ENCODE results near the gene KPTN.

DNA sequence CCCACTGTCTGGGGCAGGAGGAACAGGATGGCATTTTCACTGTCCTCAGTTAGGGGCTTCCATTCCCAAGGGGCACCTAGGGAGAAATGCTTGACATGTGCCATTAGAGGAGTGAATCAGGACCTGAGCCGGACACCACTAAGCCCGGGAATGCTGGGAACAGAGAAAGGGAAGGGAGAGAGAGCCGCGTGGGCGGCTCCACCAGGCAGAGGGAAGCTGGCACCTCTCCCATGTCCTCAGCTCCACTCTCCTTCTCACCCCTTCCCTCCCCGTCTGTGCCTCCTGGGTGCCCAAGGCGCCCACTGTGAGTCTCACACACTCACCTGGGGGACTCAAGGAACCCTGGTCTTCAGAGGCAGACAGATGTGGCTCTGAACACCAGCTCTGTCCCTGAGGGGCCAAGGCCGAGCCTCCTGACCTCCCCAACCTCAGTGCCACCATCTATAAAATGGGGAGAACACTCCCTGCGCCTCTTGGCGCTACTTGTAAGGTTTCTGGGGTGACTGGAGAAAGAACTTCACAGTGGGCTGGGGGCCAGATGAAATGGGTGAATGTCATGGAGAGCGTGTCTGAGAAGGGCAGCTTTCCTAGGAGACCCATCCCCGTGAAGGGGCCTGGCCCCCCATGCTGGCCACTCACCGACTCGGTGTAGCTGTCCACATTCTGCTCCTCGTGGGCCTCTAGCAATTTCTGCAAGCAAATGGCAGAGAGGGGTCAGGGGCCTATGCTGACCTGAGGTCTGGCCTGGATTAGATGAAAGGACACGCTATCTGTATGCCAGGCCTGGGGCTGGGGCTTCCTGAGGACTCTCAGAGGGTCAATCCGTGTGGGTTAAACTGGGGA, 5.3 kb upstream of the KPTN start:
- TF ChIP-seq EZH2 (IDR thresholded peaks at IDR 0.05; ENCODE audit: insufficient read depth, poor library complexity, severe bottlenecking): no peak
- no peak for TF ChIP-seq EZH2phosphoT487 (IDR thresholded peaks at IDR 0.05; ENCODE audit: insufficient read depth, low read depth)
